ENCODE data around the gene CENPU.
"Not testable (repeated sequence)": the region's sequence is repeated elsewhere in the genome, so short reads cannot be mapped to it uniquely, and the experiment has no call there.

Gene CENPU

GRCh38 chr4:184733654-184734524, at the start of gene CENPU:
CENPU (minus strand) TSS chr4:184734096; CDS start chr4:184734062, 34 bp downstream.
- peak; percentile 94 to 96 for DNase-seq

GRCh38 chr4:184782731-184783373, 49.0 kb upstream of the CENPU start:
- DNase-seq: no peak

DNA sequence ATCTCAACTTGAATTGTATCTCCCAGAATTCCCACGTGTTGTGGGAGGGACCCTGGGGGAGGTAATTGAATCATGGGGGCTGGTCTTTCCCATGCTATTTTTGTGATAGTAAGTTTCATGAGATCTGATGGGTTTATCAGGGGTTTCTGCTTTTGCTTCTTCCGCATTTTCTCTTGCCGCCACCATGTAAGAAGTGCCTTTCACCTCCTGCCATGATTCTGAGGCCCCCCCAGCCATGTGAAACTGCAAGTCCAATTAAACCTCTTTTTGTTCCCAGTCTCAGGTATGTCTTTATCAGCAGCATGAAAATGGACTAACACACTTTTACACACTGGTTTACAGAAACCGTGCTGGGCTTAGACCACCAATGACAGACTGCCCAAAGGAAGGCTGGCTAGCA, 45.3 kb upstream of the CENPU start:
- not testable (repeated sequence) for DNase-seq

DNA sequence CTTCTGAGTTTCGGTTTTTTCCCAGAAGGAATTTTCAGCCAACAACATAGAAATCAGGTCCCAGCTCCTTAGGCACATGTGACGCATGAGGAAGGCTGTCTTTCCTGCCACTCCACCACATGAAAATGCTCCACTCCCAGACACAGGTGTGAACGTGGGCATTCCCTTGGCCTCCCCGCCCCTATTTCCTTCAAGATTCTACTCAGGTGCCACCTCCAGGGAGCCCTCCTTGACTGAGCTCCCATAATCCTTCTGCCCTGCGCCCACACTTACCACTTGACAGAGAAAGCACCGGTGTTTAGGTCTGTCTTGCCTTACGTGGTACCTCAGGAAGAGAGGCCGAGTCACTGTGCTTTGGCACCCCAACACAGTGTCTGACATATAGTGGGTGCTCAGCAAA, 44.4 kb upstream of the CENPU start:
- DNase-seq: no peak

- DNase-seq: no peak
Observed at GRCh38 chr4:184776821-184777220, 42.9 kb upstream of the CENPU start.

GRCh38 chr4:184775854-184776555, 42.1 kb upstream of the CENPU start:
- DNase-seq: no peak

GRCh38 chr4:184774152-184774551, 40.3 kb upstream of the CENPU start:
- no peak for DNase-seq

GRCh38 chr4:184771416-184771815, 37.5 kb upstream of the CENPU start:
- DNase-seq: no peak

DNA sequence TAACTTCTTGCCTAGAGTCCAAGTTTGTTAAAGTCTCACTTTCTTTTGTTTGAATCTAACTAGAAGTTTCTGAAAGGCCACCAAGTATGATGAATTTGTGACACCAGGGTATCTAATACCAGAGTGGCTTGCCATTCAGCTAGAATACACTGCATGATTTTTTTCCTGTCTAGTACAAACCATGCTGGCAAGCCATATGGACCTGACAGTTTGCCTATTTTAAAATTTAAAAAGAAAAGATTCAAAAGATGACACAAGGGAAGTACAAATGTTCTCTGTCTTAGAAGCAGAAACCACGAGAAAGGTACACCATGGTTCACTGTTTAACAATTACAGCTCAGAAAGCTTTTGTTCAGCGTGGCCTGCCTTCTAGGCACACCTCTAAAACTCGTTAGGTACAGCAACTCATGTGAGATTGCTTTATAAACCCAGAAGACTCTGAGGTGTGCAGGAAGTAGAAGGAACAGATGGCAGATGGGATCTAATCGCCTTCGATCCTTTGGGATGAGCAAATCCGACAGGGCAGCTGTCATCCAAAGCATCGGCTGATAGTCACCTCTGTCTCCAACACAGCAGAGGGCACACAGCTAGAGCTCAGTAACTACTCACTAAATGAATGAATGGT, 35.4 kb upstream of the CENPU start:
- DNase-seq: no peak

DNA sequence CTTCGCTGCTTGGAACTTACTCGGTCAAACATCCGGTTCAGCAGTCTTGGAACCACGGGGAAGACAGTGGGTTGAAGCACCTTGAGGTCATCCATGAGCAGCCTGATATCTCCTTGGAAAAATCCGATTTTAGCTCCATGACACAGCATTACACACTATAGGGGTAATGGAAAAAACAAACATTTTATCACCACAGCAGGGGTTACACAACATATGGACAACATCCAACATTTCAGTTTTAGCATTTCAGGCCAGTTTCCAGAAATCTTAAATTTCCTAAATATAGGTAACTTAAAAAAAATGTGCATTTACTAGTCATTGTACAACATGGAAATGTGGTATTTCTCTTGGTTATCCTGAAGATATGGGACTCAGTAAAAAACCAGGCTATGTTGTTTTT, 34.4 kb upstream of the CENPU start:
- DNase-seq: no peak

GRCh38 chr4:184766446-184766845, 32.5 kb upstream of the CENPU start:
- DNase-seq: no peak

- DNase-seq: no peak
Observed at GRCh38 chr4:184765473-184766340, 31.8 kb upstream of the CENPU start.

DNA sequence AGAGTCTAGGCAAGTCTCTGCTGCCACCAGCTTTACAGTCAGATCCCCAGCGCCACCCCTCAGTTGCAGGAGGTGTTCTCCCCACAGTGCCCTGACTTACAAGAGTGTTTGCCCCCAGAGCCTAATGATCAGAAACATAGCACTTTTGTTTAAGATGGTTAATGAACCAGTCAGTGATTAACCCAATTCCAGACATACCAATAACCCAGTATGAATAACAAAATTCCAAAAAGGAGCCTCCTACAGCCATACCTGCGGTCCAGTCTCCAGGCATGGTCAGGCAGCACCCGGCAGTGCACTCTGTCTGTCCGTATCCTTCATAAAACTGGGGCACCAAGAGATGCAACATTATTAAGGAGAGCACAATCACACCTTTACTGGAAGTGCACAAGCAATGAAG, 30.7 kb upstream of the CENPU start:
- no peak for DNase-seq

DNA sequence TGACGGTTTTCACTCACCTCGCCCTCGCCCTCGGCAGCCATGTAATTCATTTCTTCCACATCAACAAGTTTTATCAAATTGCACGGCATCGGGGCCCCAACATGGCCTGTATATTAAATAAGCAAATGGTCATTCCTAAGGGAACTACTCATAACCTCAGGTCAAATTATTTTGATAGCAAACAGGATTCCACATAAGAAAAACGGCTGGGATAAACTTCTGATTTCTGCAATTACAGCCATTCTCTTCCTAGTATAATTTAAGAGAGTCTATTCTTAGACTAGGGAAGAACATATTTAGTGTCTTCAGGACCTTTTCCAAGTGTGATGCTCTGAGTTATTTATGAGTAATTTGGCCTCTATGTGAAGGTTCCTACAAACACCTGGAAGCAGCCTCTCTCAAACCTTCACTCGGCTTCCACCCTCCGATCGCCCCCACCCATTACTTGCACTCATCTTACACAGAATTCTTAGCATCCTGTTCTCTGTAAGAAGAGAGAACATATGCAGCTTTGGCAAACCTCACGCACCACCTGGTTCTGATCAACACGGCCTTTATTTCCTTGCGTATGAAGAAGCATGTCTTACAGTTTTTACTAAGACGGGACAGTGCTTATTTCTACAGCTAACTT, 29.4 kb upstream of the CENPU start:
- DNase-seq: no peak

DNA sequence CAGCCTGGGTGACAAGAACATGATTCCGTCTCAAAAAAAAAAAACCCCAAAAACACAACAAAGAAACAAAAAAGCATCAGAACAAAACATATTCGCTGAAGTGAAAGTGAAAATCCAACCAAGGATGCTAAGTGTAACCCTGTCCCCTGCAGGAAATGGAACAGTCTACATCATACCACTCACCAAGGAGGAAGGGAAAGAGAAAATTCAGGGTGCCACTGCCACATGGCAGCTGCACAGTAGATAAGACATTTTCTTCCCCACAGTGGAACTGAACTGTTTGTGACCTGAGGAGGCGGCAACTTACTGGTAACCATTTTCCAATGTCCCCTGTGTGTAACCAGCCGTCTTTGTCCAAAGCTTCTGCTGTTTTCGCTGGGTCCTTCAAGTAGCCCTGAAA, 28.2 kb upstream of the CENPU start:
- peak; percentile 20 to 22 for DNase-seq

- no peak for DNase-seq
Observed at GRCh38 chr4:184760681-184761080, 26.8 kb upstream of the CENPU start.

DNA sequence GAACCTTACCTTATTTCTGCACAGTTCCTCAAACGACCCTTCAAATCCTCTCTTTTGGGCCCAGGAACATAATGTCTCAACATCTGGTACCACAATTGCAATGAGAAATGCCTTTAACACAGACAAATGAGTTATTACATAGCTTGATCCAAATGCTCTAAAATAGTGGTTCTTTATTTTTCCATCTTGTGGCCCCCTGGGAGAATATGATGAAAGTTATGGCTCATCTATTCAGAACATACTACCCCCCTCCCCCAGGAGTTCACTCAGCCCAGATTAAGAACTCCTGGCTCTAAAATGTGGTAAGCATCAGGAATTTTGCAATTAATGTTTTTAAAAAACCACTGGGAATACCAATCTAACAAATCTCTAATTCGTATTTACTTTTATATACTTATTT, 23.9 kb upstream of the CENPU start:
- no peak for DNase-seq

GRCh38 chr4:184756399-184756798, 22.5 kb upstream of the CENPU start:
- no peak for DNase-seq

- DNase-seq: no peak
Observed at GRCh38 chr4:184755278-184755677, 21.4 kb upstream of the CENPU start.

DNA sequence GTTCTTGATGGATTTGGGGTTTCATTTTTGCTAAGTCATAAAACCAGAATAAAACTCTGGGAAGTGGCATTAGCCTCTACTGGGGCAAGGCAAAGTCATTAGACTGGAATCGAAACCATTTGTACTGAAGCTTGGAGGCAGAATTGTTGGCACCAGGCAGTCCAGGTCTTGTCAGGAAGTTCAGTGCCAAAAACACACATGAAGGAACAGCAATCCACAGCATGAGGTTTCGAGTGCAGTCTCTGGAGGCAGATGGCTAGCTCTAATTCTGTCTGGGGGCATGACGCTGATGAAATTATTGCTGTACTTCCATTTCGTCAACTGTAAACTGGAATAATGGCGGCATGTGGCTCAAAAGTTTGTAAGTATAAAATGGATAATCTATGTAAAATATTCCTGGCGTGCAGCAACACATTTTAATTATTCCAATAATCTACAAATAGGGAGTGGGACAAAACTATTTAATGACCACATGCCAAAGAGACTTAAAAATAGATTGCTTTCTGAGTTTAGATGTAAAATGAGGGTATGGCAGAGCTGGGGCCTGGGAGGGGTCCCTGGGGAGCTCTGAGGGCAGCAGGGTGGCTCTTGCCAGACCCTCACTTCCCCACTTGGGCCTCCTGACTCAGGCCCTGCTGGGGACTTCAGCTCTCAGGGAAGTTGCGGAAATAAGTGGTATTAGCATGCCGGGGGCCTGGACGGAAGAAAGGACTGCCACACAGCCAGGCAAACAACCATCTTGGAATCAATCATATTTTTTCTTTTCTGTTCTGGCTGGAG, 18.8 kb upstream of the CENPU start:
- DNase-seq: no peak

GRCh38 chr4:184751585-184751956, 17.7 kb upstream of the CENPU start:
- DNase-seq: no peak
